Body of pancreas (tissue), 4 donors: ENCODE measurements around the gene PFKFB4.

ENCODE experiments used
- POLR2A ChIP-seq, 3 donors: fragments of 450-650 bp; IDR thresholded peaks; one replicate each; pipeline ENCODE4 v1.6.1; 2016; ENCODE audit warnings: antibody characterized with exemption in 3 of 3, mild to moderate bottlenecking in 2 of 3
- TF ChIP-seq, protein P1 (sequence below), 7 experiments: fragments of 450-650 bp in 4 of 7; fragments of 200-600 bp in 3 of 7; sonication (generic) in 3 of 7; IDR thresholded peaks; one replicate each; pipeline ENCODE4 v1.5.1; 2016 to 2019; ENCODE audit warnings: antibody characterized with exemption in 7 of 7

DNA sequence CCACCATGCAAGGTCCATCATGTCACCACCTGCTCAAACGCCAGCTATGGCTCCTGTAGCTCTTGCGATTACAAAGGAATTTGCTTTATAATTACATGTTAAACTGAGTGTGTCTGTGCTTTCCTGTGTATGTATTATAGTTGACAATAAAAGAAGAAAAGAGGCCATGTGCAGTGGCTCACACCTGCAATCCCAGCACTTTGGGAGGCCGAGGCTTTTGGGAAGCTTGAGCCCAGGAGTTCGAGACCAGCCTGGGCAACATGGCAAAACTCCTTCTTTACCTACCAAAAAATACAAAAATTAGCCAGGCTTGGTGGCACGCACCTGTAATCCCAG is 83.0 kb downstream of the PFKFB4 start:
- no peak for TF ChIP-seq POLR2A (IDR thresholded peaks at IDR 0.05)
- TF ChIP-seq, protein P1, sequence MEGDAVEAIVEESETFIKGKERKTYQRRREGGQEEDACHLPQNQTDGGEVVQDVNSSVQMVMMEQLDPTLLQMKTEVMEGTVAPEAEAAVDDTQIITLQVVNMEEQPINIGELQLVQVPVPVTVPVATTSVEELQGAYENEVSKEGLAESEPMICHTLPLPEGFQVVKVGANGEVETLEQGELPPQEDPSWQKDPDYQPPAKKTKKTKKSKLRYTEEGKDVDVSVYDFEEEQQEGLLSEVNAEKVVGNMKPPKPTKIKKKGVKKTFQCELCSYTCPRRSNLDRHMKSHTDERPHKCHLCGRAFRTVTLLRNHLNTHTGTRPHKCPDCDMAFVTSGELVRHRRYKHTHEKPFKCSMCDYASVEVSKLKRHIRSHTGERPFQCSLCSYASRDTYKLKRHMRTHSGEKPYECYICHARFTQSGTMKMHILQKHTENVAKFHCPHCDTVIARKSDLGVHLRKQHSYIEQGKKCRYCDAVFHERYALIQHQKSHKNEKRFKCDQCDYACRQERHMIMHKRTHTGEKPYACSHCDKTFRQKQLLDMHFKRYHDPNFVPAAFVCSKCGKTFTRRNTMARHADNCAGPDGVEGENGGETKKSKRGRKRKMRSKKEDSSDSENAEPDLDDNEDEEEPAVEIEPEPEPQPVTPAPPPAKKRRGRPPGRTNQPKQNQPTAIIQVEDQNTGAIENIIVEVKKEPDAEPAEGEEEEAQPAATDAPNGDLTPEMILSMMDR (IDR thresholded peaks at IDR 0.05), result no peak
